Panc1 (cell line): ENCODE data around the gene UGT1A10.

Experiments used
- CTCF ChIP-seq: fragments of 450-650 bp; IDR thresholded peaks from 2 replicates; pipeline ENCODE4 v1.5.1; 2017; ENCODE audit warnings: mild to moderate bottlenecking
- POLR2AphosphoS5 ChIP-seq: IDR thresholded peaks from 2 replicates; pipeline ENCODE4 v1.6.1; 2012; ENCODE audit warnings: mild to moderate bottlenecking, low read depth, low read length, moderate library complexity
- SIN3A ChIP-seq: IDR thresholded peaks from 2 replicates; pipeline ENCODE4 v1.6.1; 2012; ENCODE audit warnings: low read depth, mild to moderate bottlenecking, low read length, moderate library complexity, borderline replicate concordance; ENCODE audit not compliant: insufficient read depth
- TF ChIP-seq, protein P1 (sequence below), 2 experiments: IDR thresholded peaks; 2 replicates each; pipeline ENCODE4 v1.6.1; 2011 to 2012; ENCODE audit warnings: low read depth in 2 of 2, control low read depth in 1 of 2, low read length in 1 of 2, mild to moderate bottlenecking in 1 of 2, moderate library complexity in 1 of 2; ENCODE audit not compliant: insufficient read depth in 1 of 2

- TF ChIP-seq CTCF, result no peak
- TF ChIP-seq POLR2AphosphoS5, result no peak
- no peak for TF ChIP-seq SIN3A
- TF ChIP-seq, protein P1, sequence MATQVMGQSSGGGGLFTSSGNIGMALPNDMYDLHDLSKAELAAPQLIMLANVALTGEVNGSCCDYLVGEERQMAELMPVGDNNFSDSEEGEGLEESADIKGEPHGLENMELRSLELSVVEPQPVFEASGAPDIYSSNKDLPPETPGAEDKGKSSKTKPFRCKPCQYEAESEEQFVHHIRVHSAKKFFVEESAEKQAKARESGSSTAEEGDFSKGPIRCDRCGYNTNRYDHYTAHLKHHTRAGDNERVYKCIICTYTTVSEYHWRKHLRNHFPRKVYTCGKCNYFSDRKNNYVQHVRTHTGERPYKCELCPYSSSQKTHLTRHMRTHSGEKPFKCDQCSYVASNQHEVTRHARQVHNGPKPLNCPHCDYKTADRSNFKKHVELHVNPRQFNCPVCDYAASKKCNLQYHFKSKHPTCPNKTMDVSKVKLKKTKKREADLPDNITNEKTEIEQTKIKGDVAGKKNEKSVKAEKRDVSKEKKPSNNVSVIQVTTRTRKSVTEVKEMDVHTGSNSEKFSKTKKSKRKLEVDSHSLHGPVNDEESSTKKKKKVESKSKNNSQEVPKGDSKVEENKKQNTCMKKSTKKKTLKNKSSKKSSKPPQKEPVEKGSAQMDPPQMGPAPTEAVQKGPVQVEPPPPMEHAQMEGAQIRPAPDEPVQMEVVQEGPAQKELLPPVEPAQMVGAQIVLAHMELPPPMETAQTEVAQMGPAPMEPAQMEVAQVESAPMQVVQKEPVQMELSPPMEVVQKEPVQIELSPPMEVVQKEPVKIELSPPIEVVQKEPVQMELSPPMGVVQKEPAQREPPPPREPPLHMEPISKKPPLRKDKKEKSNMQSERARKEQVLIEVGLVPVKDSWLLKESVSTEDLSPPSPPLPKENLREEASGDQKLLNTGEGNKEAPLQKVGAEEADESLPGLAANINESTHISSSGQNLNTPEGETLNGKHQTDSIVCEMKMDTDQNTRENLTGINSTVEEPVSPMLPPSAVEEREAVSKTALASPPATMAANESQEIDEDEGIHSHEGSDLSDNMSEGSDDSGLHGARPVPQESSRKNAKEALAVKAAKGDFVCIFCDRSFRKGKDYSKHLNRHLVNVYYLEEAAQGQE (IDR thresholded peaks at IDR 0.05; ENCODE audit: insufficient read depth in 1 of 2, low read depth in 2 of 2, low read length in 1 of 2), result no peak
Observed at GRCh38 chr2:233778030-233778429, 141.8 kb downstream of the UGT1A10 start, which contains the start of gene MROH2A.
